ENCODE data around the gene RTRAF.

GRCh38 chr14:52000696-52001095 is 11.3 kb downstream of the RTRAF start:
- no peak for TF ChIP-seq ZBTB1 (CRISPR knock-in tag; IDR thresholded peaks at IDR 0.05; ENCODE audit: borderline replicate concordance, low read depth)
- TF ChIP-seq RHOXF2B (CRISPR knock-in tag; conservative IDR thresholded peaks at IDR 0.05), result no peak
- no peak for TF ChIP-seq ATF6 (CRISPR knock-in tag; IDR thresholded peaks at IDR 0.05)
- no peak for TF ChIP-seq HDAC6 (IDR thresholded peaks at IDR 0.05; ENCODE audit: low read depth, low read length)
- no peak for TF ChIP-seq MAZ (CRISPR knock-in tag; conservative IDR thresholded peaks at IDR 0.05 in 1 of 2, IDR thresholded peaks at IDR 0.05 in 1 of 2)
- TF ChIP-seq ZNF695 (CRISPR knock-in tag; IDR thresholded peaks at IDR 0.05), result no peak
- no peak for TF ChIP-seq ASH1L (IDR thresholded peaks at IDR 0.05; ENCODE audit: borderline replicate concordance, low read depth, partially characterized antibody)
- TF ChIP-seq EZH2 (IDR thresholded peaks at IDR 0.05; ENCODE audit: borderline replicate concordance, low read depth, low read length), result no peak
- no peak for TF ChIP-seq BHLHE40 (IDR thresholded peaks at IDR 0.05; ENCODE audit: low read length)

All from K562 (cell line).